GM21526 (cell line): ENCODE data around the gene TIAM2.

ENCODE experiments used
- ATAC-seq: cut with Tn5 transposase; IDR thresholded peaks from one replicate; pipeline ENCODE4 v1.9.1; 2021; ENCODE audit warnings: moderate library complexity; ENCODE audit not compliant: unreplicated experiment, low FRiP score

The TIAM2 gene

GRCh38 chr6:155023717-155024116, 28.6 kb downstream of the TIAM2 start:
- ATAC-seq, result no peak

GRCh38 chr6:155024391-155025027, 29.4 kb downstream of the TIAM2 start:
- ATAC-seq, result no peak

DNA sequence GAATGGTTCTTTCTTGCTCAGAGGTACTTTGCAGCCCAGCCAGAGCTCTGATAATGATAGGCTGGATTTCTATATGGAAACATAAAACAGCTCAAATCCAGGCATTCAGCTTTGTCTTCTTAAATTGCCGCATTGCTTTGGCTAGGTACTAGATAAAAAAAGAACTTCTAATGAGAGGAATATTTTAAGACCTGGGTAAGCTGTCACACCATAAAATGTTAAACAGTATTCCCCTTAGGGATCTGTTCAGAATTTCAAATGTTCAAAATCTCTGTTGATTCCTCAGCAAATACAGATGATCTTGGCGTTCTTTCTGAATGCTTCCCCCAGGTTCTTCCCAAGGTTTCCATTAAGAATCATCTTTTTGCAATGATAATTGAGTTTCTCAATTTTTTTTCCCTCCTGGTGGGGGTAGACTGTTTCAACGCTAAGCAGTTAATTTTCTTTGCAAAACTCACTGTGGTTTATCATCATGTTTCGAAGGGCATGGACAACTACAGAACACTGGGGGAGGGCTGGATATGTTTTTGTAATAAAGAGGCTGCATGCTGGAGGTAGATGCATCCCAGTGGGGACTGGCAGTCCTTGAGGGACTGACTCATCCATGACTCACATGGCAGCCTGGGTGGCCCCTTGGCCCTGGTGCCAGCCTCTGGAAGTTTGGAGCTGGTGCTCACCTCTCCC, 31.0 kb downstream of the TIAM2 start:
- no peak for ATAC-seq

DNA sequence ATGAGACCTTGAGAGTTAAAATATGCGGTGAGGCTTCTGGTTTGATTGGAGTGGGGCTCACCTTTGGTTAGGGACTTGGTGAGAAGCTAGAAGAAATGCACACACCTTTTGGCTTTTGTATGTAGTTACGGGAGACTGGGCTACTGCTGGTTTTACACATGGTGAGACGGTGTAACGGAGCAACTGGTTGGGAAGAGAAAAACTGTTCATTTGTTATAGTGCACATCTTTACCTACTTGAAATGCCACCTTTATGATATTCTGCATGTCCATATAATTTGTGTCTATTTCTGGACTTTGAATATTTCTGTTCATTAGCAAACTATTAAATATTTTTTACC, 31.6 kb downstream of the TIAM2 start:
- ATAC-seq, result no peak

DNA sequence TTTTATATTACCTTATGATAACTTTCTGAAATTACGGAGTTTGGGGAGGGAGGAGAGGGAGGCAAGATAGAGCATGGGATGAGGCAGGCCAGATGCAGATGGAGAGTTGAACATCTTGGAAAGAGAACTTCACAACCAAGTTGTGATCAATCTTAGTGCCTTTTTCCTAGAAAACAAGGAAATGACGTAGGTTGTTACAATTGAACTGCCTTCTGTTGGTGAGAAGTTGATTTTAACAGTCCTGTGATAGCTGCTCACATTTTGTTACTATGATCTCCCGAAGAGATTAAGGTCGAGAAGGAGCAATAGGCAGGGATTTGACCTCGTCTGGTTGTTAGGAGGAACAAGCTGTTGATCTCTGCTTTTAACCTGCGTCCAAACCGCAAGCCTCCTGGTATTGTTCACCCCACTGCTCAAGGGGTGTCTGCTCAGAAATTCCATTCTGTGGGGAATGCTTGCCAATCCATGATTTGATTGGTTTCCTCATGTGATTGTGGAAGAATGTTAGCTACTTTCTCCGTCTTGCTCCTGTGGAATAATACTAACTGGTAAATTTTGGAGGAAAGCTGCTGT, 35.1 kb downstream of the TIAM2 start:
- ATAC-seq, result no peak

DNA sequence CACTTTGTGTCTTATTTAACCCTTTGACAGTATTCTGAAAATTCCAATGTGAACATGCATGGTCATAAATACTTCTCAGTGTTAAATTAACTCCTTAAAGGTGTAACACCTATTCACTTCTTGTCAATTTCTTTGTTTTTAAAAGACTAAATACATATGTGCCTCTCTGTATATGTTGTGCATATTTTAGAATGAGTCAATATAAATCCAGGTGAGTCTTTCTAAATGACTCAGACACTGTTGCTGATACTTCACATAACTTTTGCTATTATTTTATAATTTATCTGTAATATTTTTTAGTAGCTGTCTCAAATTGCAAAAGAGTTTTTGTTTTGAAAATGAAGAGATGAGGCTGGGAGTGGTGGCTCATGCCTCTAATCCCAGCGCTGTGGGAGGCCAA, 36.0 kb downstream of the TIAM2 start:
- no peak for ATAC-seq

DNA sequence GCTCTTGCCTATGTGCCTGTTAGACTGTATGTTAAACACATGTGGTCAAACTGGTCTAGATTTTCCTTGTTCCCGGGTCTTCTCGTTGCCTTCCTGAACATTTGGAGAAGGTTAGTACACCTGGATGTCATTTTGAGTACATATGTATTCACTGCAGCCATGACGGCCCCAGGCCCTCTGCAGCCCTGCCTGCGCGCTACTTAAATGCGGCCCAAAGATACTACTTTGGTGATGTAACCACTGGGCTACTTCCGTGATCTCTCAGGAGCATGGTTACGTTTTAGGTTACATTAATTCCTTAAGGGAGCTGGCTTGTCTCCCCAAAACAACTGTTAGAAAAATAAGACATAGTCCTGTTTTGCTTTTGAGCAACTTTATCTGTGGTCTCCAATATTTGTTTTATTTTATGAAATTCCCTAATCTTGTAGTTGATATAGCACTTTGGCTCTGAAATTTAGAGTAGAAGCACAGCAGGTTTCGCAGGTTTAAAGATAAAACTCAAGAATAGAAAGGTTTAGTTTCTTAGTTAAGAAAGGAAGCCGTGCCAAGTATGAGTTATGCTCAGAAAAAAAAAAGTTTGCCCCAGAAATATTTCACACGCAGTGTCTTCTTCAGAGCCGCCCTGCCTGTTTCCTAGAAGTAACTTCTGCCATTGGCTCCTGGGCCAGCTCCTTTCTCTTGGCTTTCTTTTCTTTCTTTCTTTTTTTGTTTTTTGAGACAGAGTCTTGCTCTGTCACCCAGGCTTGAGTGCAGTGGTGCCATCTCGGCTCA, 38.1 kb downstream of the TIAM2 start:
- ATAC-seq, result no peak

- ATAC-seq, result no peak
Observed at GRCh38 chr6:155036907-155037306, 41.8 kb downstream of the TIAM2 start.

GRCh38 chr6:155038104-155038503, 43.0 kb downstream of the TIAM2 start:
- ATAC-seq, result no peak

GRCh38 chr6:155038527-155038926, 43.4 kb downstream of the TIAM2 start:
- ATAC-seq, result no peak

DNA sequence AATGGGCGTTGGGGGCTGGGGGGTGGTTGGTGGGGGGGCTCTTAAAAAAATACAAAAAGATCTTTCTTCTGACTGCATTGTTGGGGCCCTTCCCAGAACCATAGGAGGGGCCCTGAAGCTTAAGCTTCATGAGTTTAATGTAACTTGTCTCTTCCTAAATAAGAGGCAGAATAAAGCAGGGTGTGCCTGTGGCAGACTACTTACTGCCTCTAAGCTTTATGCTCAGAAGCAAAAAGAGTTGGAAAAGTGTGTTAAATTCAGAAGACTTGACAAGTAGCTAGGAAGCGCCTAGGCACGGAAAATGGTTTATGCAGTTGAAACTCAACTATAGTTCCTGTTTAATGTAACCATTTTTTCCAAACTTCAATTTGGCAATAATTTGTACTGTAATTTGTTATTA, 44.5 kb downstream of the TIAM2 start:
- ATAC-seq, result no peak

DNA sequence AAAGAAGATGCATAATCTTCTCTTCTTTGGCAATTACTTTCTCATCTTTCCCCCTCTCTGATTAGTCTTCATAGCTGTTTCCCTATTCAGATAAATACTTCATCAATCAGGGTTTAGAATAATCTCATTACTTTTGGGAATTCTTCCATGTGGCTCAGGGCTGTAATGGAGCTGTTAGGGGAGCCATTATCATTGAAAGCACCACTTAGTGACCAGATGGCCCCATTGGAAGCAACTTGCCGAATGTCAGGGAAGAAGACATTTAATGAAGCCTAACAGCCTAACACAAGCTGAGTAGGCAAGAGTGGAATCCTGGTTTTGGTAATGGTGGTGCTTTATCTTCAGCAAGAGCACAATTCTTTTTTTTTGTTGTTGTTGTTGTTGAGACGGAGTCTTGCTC, 45.0 kb downstream of the TIAM2 start:
- no peak for ATAC-seq

GRCh38 chr6:155040901-155041650, 46.0 kb downstream of the TIAM2 start:
- no peak for ATAC-seq

- ATAC-seq, result no peak
Observed at GRCh38 chr6:155041741-155042279, 46.7 kb downstream of the TIAM2 start.

GRCh38 chr6:155042983-155043382, 47.9 kb downstream of the TIAM2 start:
- ATAC-seq, result no peak

GRCh38 chr6:155045561-155046404, 50.7 kb downstream of the TIAM2 start:
- no peak for ATAC-seq

DNA sequence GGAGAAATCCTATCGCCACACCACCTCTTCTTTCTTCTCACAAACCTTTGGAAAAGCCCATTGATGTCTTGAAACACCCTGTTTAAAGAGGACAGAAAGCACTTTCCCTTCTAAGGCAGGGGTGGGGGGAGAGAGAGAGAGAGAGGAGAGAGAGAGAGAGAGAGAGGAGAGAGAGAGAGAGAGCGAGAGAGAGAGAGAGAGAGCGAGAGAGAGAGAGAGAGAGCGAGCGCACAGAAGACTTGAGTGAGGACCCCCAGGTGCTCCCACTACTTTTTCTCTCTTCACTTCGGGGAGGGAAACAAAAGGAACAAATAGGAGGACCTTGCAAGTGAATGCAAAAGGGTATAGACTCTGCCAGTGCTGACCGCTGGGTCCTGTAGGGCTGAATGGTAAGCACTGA, 52.4 kb downstream of the TIAM2 start:
- no peak for ATAC-seq

GRCh38 chr6:155050311-155050710, 55.2 kb downstream of the TIAM2 start:
- ATAC-seq, result peak; percentile 88

- ATAC-seq, result no peak
Observed at GRCh38 chr6:155054491-155055250, 59.6 kb downstream of the TIAM2 start.
